Activated gamma-delta T cell treated with anti-CD3 and anti-CD28 coated beads, Interleukin-2, amount 50 U/mL, for 16 hours (primary cell): ENCODE results near the gene RBPMS2.

Source experiments
- DNase-seq: peaks from one replicate; pipeline ENCODE4 v3.0.0-alpha.2; 2020; ENCODE audit warnings: low read depth

The RBPMS2 gene

DNA sequence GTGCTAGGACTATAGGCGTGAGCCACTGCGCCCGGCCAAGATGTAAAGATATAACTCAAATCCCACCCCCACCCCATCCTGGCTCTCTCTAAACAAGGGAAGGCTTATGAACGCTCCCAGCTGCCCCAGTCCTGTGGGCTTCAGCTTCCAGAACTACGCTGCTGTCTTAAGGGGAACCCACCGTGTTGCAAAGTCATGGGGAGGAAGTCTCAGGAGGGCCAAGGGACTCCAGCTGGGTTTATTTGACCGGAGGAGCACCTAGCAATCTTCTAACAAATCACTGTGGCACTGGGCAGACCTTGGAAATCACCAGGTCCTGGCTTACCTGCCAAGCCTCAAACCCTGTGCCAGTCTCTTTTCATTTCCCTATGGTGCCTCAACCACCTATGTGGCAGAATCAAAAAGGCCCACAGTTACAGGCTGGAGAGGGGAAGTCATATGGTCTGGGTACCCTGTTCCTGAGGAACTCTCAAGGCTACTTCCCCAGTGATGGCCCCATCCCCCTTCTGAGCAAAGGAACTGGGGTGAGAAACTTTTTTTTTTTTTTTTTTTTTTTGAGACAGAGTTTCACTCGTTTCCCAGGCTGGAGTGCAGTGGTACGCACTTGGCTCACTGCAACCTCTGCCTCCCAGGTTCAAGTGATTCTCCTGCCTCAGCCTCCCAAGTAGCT is 83.4 kb downstream of the RBPMS2 start:
- no peak for DNase-seq

DNA sequence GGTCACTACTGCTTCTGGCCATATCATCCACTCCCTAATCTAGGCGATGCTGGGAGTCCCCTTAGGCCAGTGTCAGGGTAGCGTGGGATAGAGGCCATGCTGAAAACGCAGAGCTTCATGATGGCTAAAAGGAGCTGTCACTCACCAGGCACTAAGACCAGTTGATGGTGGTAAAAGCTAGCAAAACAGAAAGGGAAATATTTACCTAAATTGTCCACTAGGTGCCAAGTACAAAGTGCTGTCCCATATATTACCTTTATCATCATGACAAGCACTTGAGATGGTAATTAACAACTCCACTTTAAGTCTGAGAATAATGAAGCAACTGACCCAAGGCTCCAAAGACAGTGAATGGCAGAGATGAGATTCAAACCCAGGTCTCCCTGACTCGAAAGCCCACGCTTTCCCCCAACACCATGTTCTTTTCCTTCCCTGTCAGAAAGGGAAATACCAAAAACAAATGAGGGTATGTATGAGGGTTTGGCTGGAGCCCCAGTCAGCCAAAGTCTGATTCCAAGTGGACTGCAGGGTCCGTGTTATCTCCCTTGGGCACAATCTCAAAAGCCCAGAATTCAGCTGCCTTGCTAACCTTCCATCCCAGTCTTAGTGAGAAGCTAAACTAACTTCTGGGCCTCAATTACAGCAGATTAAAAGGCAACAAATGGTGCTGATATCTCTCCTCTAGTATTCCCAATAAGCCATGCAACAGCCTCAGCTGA is 84.7 kb downstream of the RBPMS2 start:
- DNase-seq, result no peak

DNA sequence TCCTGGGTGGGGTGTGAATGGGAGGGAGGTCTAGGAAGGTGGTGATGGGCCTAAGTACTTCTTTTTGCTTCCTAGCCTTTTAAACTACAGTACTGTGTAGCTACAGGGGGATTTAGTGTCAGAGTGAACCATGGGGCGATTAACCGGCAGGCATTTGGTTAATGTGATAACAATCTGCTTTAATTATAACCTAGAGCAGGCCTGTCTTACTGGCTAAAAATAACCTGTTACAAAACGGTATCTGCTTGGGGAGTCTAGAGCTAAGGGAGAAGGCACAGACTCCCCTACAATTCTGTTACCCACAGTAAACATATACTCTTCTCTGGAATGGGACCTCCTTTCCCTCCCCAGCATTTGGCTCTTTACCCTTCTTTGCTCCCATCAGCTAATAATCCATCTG is 85.4 kb downstream of the RBPMS2 start:
- DNase-seq, result no peak
